ENCODE results near the gene PRKCZ. TPM values are rescaled to one million over a fixed set of nuclear protein-coding genes. Genes with fewer than 3 reads are reported as not detected.

Gene PRKCZ
- total and polyA plus RNA-seq, 2 donors (not counting 1 experiment from before 2014, with no cell fraction given), result 1.6 to 2.0 TPM

GRCh38 chr1:2039251-2039650 lies 11.0 kb upstream of the PRKCZ start:
- H3K4me3 ChIP-seq (replicated peaks in 1 of 4; ENCODE audit: control extremely low read depth in 1 of 4, insufficient read depth in 1 of 4, low read depth in 3 of 4, low read length in 4 of 4), result no peak overlapping the region
- H3K4me1 ChIP-seq (ENCODE audit: control insufficient read depth, extremely low read depth, insufficient read depth, low read length), result no peaks in the 10 kb centered on the region
- no peaks in the 10 kb centered on the region for H3K79me2 ChIP-seq (ENCODE audit: control insufficient read depth, insufficient read depth, low read length)
- H3K27ac ChIP-seq (ENCODE audit: insufficient read depth, low read length), result no peak overlapping the region
- DNase-seq (ENCODE audit: low read depth in 2 of 2), result no peak
- no peak overlapping the region for H2AFZ ChIP-seq (ENCODE audit: low read length)
- TF ChIP-seq, protein P1, sequence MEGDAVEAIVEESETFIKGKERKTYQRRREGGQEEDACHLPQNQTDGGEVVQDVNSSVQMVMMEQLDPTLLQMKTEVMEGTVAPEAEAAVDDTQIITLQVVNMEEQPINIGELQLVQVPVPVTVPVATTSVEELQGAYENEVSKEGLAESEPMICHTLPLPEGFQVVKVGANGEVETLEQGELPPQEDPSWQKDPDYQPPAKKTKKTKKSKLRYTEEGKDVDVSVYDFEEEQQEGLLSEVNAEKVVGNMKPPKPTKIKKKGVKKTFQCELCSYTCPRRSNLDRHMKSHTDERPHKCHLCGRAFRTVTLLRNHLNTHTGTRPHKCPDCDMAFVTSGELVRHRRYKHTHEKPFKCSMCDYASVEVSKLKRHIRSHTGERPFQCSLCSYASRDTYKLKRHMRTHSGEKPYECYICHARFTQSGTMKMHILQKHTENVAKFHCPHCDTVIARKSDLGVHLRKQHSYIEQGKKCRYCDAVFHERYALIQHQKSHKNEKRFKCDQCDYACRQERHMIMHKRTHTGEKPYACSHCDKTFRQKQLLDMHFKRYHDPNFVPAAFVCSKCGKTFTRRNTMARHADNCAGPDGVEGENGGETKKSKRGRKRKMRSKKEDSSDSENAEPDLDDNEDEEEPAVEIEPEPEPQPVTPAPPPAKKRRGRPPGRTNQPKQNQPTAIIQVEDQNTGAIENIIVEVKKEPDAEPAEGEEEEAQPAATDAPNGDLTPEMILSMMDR (conservative IDR thresholded peaks at IDR 0.05 in 1 of 2, IDR thresholded peaks at IDR 0.05 in 1 of 2; ENCODE audit: low read depth in 1 of 2, low read length in 2 of 2), result no peak
- no peak for TF ChIP-seq EZH2 (IDR thresholded peaks at IDR 0.05; ENCODE audit: low read length, missing control alignments)
- H4K20me1 ChIP-seq (ENCODE audit: control insufficient read depth, extremely low read depth, insufficient read depth, low read length), result no peaks in the 10 kb centered on the region
- H3K9ac ChIP-seq (ENCODE audit: insufficient read depth, low read length), result no peak overlapping the region
- H3K4me2 ChIP-seq (ENCODE audit: extremely low read depth, insufficient read depth, low read length), result no peak overlapping the region
- H3K9me3 ChIP-seq (ENCODE audit: control insufficient read depth, insufficient read depth, low read depth, low read length), result no peaks in the 10 kb centered on the region
- H3K27me3 ChIP-seq (ENCODE audit: control insufficient read depth, insufficient read depth, low read length), result no peaks in the 10 kb centered on the region
- H3K36me3 ChIP-seq (ENCODE audit: control insufficient read depth, insufficient read depth, low read length), result no peaks in the 10 kb centered on the region

GRCh38 chr1:2041305-2041704 lies 8.9 kb upstream of the PRKCZ start:
- Histone ChIP-seq H3K27me3 (ENCODE audit: control insufficient read depth, insufficient read depth, low read length) (peaks cover 2% of the 10 kb centered on the region), H3K4me3 (replicated peaks in 1 of 4; ENCODE audit: control extremely low read depth in 1 of 4, insufficient read depth in 1 of 4, low read depth in 3 of 4, low read length in 4 of 4) (no peak overlapping the region), H3K4me2 (ENCODE audit: extremely low read depth, insufficient read depth, low read length) (no peak overlapping the region), H3K9me3 (ENCODE audit: control insufficient read depth, insufficient read depth, low read depth, low read length) (no peaks in the 10 kb centered on the region), H3K79me2 (ENCODE audit: control insufficient read depth, insufficient read depth, low read length) (no peaks in the 10 kb centered on the region), H3K36me3 (ENCODE audit: control insufficient read depth, insufficient read depth, low read length) (no peaks in the 10 kb centered on the region), H3K27ac (ENCODE audit: insufficient read depth, low read length) (no peak overlapping the region), H2AFZ (ENCODE audit: low read length) (no peak overlapping the region), H3K9ac (ENCODE audit: insufficient read depth, low read length) (no peak overlapping the region), H4K20me1 (ENCODE audit: control insufficient read depth, extremely low read depth, insufficient read depth, low read length) (no peaks in the 10 kb centered on the region), H3K4me1 (ENCODE audit: control insufficient read depth, extremely low read depth, insufficient read depth, low read length) (no peaks in the 10 kb centered on the region)
- TF ChIP-seq EZH2 (IDR thresholded peaks at IDR 0.05; ENCODE audit: low read length, missing control alignments), result no peak
- TF ChIP-seq, protein P1 (conservative IDR thresholded peaks at IDR 0.05 in 1 of 2, IDR thresholded peaks at IDR 0.05 in 1 of 2; ENCODE audit: low read depth in 1 of 2, low read length in 2 of 2), result no peak
- DNase-seq (ENCODE audit: low read depth in 2 of 2), result no peak

- H3K27ac ChIP-seq (ENCODE audit: insufficient read depth, low read length), result no peak overlapping the region
- H3K79me2 ChIP-seq (ENCODE audit: control insufficient read depth, insufficient read depth, low read length), result no peaks in the 10 kb centered on the region
- no peak overlapping the region for H3K4me2 ChIP-seq (ENCODE audit: extremely low read depth, insufficient read depth, low read length)
- no peaks in the 10 kb centered on the region for H3K9me3 ChIP-seq (ENCODE audit: control insufficient read depth, insufficient read depth, low read depth, low read length)
- no peaks in the 10 kb centered on the region for H3K36me3 ChIP-seq (ENCODE audit: control insufficient read depth, insufficient read depth, low read length)
- TF ChIP-seq, protein P1 (conservative IDR thresholded peaks at IDR 0.05 in 1 of 2, IDR thresholded peaks at IDR 0.05 in 1 of 2; ENCODE audit: low read depth in 1 of 2, low read length in 2 of 2), result no peak
- TF ChIP-seq EZH2 (IDR thresholded peaks at IDR 0.05; ENCODE audit: low read length, missing control alignments), result no peak
- no peaks in the 10 kb centered on the region for H3K4me1 ChIP-seq (ENCODE audit: control insufficient read depth, extremely low read depth, insufficient read depth, low read length)
- H2AFZ ChIP-seq (ENCODE audit: low read length), result no peak overlapping the region
- no peak for DNase-seq (ENCODE audit: low read depth in 2 of 2)
- no peak overlapping the region for H3K9ac ChIP-seq (ENCODE audit: insufficient read depth, low read length)
- H3K4me3 ChIP-seq (replicated peaks in 1 of 4; ENCODE audit: control extremely low read depth in 1 of 4, insufficient read depth in 1 of 4, low read depth in 3 of 4, low read length in 4 of 4), result no peak overlapping the region
- H3K27me3 ChIP-seq (ENCODE audit: control insufficient read depth, insufficient read depth, low read length), result peaks cover 2% of the 10 kb centered on the region
- H4K20me1 ChIP-seq (ENCODE audit: control insufficient read depth, extremely low read depth, insufficient read depth, low read length), result no peaks in the 10 kb centered on the region
These were observed 8.3 kb upstream of the PRKCZ start for GRCh38 chr1:2041887-2042286.
